Heart left ventricle (tissue), 13 donors: ENCODE results near the gene SORL1.

ENCODE experiments used
- POLR2A ChIP-seq, 2 donors: fragments of 450-650 bp; IDR thresholded peaks; one replicate each; pipeline ENCODE4 v1.6.1; 2017; ENCODE audit warnings: antibody characterized with exemption in 2 of 2, mild to moderate bottlenecking in 2 of 2, moderate library complexity in 2 of 2
- TF ChIP-seq, protein P1 (sequence below), 12 donors: fragments of 200-600 bp; sonication (generic) in 4 of 12; IDR thresholded peaks; one replicate each; pipeline versions ENCODE4 v1.5.0 to v1.8.0; 2018 to 2022; ENCODE audit warnings: antibody characterized with exemption in 12 of 12, mild to moderate bottlenecking in 5 of 12
- donor health status: ischemic (EF 13 %, LVEDD 7.1; RV severe dilation, severe dysfunction).
- donor health status: DM: no; HTN: yes; CAD: no.
- donor health status: DM: no; HTN: no; CAD: no.
- donor health status: ischemic (EF 25% LVEDD 6.9; RV normal size, moderate dysfunction).
- donor health status: ischemic (EF 25% LVEDD 5.7; RV mildly dilated, moderate dysfunction).
- donor health status: ischemic (EF 35%, LVEDD 5.7; RV mildly dilated, moderate dysfunction).
- donor health status: nonischemic (EF 11% LVEDD 7.7; RV severe dilation, severe dysfunction).
- donor health status: DM: yes; HTN: yes; CAD: no.
- donor health status: PGD.
- donor health status: ischemic (EF 29% LVEDD 5.4; RV normal size, mild dysfunction).
- donor health status: nonischemic (EF 23%, LVEDD 6.1; RV moderate dilation, normal function).

DNA sequence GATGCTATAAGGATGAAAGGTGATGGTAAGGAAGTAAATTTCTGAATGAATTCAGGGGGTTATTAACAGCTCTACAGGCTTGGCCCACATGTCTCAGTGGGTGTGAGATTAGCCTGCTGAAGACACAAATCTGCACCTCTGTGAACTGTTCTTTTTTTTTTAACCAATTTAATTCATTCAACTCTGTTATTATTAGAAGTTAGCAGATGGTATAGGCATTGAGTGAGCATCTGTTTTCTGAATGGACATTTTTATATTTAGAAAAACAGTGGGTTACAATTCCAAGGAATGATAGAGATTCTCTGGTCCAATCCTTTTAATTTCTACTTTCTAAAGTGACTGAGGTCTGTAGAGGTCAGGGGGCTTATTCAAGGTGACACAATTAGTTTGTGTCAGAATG is 122.7 kb downstream of the SORL1 start:
- TF ChIP-seq, protein P1, sequence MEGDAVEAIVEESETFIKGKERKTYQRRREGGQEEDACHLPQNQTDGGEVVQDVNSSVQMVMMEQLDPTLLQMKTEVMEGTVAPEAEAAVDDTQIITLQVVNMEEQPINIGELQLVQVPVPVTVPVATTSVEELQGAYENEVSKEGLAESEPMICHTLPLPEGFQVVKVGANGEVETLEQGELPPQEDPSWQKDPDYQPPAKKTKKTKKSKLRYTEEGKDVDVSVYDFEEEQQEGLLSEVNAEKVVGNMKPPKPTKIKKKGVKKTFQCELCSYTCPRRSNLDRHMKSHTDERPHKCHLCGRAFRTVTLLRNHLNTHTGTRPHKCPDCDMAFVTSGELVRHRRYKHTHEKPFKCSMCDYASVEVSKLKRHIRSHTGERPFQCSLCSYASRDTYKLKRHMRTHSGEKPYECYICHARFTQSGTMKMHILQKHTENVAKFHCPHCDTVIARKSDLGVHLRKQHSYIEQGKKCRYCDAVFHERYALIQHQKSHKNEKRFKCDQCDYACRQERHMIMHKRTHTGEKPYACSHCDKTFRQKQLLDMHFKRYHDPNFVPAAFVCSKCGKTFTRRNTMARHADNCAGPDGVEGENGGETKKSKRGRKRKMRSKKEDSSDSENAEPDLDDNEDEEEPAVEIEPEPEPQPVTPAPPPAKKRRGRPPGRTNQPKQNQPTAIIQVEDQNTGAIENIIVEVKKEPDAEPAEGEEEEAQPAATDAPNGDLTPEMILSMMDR (IDR thresholded peaks at IDR 0.05): no peak
- no peak for TF ChIP-seq POLR2A (IDR thresholded peaks at IDR 0.05)
